Measurements from ENCODE around the gene RASD2. TPM values are rescaled to one million over a fixed set of nuclear protein-coding genes. Genes with fewer than 3 reads are reported as not detected.

RASD2 gene
- total and polyA plus RNA-seq, 2 donors (not counting 1 experiment from before 2014, with no cell fraction given): 0.07 TPM; not detected in 1

DNA sequence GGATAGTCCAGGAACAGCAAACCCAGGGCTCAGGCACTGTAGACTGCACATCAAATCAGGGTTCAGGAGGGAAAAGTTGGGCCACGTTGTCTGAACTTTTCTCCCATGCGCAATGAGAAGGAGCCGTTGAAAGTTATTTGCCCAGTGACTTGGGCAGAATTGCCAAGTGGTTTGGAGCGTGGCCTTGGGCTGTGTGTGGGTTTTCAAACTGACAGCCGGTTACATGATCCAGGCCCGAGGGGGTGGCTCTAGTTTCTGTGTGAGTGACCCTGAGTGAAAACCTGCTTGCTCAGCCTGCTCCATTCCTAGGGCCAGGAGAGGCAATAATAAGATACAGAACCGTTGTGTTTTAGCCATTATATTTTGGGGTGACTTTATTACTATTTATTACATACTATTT is 56.2 kb downstream of the RASD2 start:
- Histone ChIP-seq H3K9ac (ENCODE audit: low read length) (no peak overlapping the region), H3K27me3 (replicated peaks in 1 of 4; ENCODE audit: control extremely low read depth in 1 of 4, control insufficient read depth in 3 of 4, insufficient read depth in 4 of 4, low read length in 3 of 4) (no peaks in the 10 kb centered on the region), H3K4me1 (ENCODE audit: control insufficient read depth in 2 of 2, insufficient read depth in 2 of 2, low read length in 2 of 2) (no peaks in the 10 kb centered on the region), H3K79me2 (ENCODE audit: control insufficient read depth, insufficient read depth, low read length) (no peaks in the 10 kb centered on the region), H3K9me3 (ENCODE audit: control extremely low read depth in 1 of 3, control insufficient read depth in 2 of 3, insufficient read depth in 1 of 3, low read length in 2 of 3) (no peaks in the 10 kb centered on the region), H3K36me3 (replicated peaks in 1 of 2; ENCODE audit: control extremely low read depth in 1 of 2, control insufficient read depth in 1 of 2, extremely low read depth in 1 of 2, insufficient read depth in 2 of 2, low read length in 1 of 2) (no peaks in the 10 kb centered on the region), H2AFZ (ENCODE audit: insufficient read depth, low read depth, low read length, poor library complexity, severe bottlenecking) (no peak overlapping the region), H3K4me3 (ENCODE audit: control extremely low read depth in 1 of 5, extremely low read depth in 1 of 5, insufficient read depth in 1 of 5, low read depth in 2 of 5, low read length in 4 of 5) (no peak overlapping the region), H4K20me1 (ENCODE audit: control insufficient read depth, insufficient read depth, low read length, poor library complexity, severe bottlenecking) (no peaks in the 10 kb centered on the region), H3K4me2 (replicated peaks; ENCODE audit: low read depth, low read length, poor library complexity, severe bottlenecking) (no peak overlapping the region), H3K27ac (ENCODE audit: low read length in 2 of 2) (no peak overlapping the region)
- H3K27me3 Mint-ChIP-seq: peaks cover 12% of the 10 kb centered on the region
- H3K4me3 Mint-ChIP-seq: no peak overlapping the region
- H3K9me3 Mint-ChIP-seq (ENCODE audit: insufficient read depth): no peaks in the 10 kb centered on the region
- no peak overlapping the region for H3K27ac Mint-ChIP-seq
- no peak for DNase-seq
- ATAC-seq (ENCODE audit: low read depth): no peak
- CTCF ChIA-PET: no interaction called here
- intact Hi-C loops (cut with micrococcal nuclease): no loop called here
- no peaks in the 10 kb centered on the region for H3K4me1 Mint-ChIP-seq
- 93% methylated on average over 6 of the region's 7 CpGs for WGBS (ENCODE audit: insufficient coverage)
- TF ChIP-seq EZH2 (IDR thresholded peaks at IDR 0.05; ENCODE audit: borderline replicate concordance, insufficient read depth, low read depth, low read length, poor library complexity, severe bottlenecking): no peak
- TF ChIP-seq, protein P1, sequence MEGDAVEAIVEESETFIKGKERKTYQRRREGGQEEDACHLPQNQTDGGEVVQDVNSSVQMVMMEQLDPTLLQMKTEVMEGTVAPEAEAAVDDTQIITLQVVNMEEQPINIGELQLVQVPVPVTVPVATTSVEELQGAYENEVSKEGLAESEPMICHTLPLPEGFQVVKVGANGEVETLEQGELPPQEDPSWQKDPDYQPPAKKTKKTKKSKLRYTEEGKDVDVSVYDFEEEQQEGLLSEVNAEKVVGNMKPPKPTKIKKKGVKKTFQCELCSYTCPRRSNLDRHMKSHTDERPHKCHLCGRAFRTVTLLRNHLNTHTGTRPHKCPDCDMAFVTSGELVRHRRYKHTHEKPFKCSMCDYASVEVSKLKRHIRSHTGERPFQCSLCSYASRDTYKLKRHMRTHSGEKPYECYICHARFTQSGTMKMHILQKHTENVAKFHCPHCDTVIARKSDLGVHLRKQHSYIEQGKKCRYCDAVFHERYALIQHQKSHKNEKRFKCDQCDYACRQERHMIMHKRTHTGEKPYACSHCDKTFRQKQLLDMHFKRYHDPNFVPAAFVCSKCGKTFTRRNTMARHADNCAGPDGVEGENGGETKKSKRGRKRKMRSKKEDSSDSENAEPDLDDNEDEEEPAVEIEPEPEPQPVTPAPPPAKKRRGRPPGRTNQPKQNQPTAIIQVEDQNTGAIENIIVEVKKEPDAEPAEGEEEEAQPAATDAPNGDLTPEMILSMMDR (IDR thresholded peaks at IDR 0.05): no peak
- POLR2A ChIA-PET: no interaction called here

DNA sequence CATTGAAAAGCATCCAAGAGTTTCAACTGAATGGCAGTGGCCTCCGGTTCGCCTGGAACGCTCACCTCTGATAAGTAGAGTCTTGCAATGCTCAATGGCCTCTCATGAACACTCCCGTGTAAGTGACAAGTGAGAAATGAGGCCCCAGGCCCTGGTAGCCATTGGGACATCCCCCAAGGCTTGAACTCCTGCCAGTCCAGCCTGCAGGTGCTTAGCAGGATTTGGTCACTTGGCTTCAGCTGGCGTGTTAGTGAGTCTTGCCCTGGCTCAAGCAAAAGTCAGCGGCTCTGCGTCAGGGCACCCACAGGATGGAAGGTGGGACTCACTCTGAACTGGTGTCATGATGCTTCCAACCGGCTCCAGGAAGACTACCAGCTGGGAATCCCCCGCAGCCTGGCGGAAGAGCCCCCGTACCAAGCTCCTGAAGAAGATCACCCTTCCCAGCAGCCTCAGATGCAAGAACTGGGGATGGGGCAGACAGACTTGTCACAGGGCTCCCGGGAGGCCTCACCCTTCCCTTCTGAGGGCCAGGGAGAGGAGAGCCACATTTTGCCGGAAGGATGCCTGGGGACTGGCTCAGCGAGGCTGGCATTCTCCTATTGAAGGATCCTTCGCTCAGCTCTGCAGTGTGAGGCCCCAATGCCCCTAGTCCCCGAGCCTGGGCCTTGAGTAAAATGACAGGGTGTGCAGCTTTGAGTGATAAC is 57.2 kb downstream of the RASD2 start:
- Mint-ChIP-seq H3K27me3 (peaks cover 12% of the 10 kb centered on the region), H3K27ac (no peak overlapping the region), H3K4me1 (no peaks in the 10 kb centered on the region), H3K4me3 (no peak overlapping the region), H3K9me3 (ENCODE audit: insufficient read depth) (no peaks in the 10 kb centered on the region)
- H3K27me3 ChIP-seq (replicated peaks in 1 of 4; ENCODE audit: control extremely low read depth in 1 of 4, control insufficient read depth in 3 of 4, insufficient read depth in 4 of 4, low read length in 3 of 4): no peaks in the 10 kb centered on the region
- H3K27ac ChIP-seq (ENCODE audit: low read length in 2 of 2): no peak overlapping the region
- no peaks in the 10 kb centered on the region for H3K36me3 ChIP-seq (replicated peaks in 1 of 2; ENCODE audit: control extremely low read depth in 1 of 2, control insufficient read depth in 1 of 2, extremely low read depth in 1 of 2, insufficient read depth in 2 of 2, low read length in 1 of 2)
- DNase-seq (no peak), ATAC-seq (ENCODE audit: low read depth) (no peak)
- H4K20me1 ChIP-seq (ENCODE audit: control insufficient read depth, insufficient read depth, low read length, poor library complexity, severe bottlenecking): no peaks in the 10 kb centered on the region
- ChIA-PET POLR2A (no interaction called here), CTCF (no interaction called here)
- no peak overlapping the region for H3K4me3 ChIP-seq (ENCODE audit: control extremely low read depth in 1 of 5, extremely low read depth in 1 of 5, insufficient read depth in 1 of 5, low read depth in 2 of 5, low read length in 4 of 5)
- H3K9me3 ChIP-seq (ENCODE audit: control extremely low read depth in 1 of 3, control insufficient read depth in 2 of 3, insufficient read depth in 1 of 3, low read length in 2 of 3): peaks cover 0 to 3% (median 0%) of the 10 kb centered on the region in 3 donors
- no peaks in the 10 kb centered on the region for H3K4me1 ChIP-seq (ENCODE audit: control insufficient read depth in 2 of 2, insufficient read depth in 2 of 2, low read length in 2 of 2)
- H3K9ac ChIP-seq (ENCODE audit: low read length): no peak overlapping the region
- no peak overlapping the region for H3K4me2 ChIP-seq (replicated peaks; ENCODE audit: low read depth, low read length, poor library complexity, severe bottlenecking)
- no peak for TF ChIP-seq EZH2 (IDR thresholded peaks at IDR 0.05; ENCODE audit: borderline replicate concordance, insufficient read depth, low read depth, low read length, poor library complexity, severe bottlenecking)
- TF ChIP-seq, protein P1 (IDR thresholded peaks at IDR 0.05): no peak
- 84% methylated on average over 16 of the region's 16 CpGs for WGBS (ENCODE audit: insufficient coverage)
- intact Hi-C loops (cut with micrococcal nuclease): no loop called here
- no peaks in the 10 kb centered on the region for H3K79me2 ChIP-seq (ENCODE audit: control insufficient read depth, insufficient read depth, low read length)
- no peak overlapping the region for H2AFZ ChIP-seq (ENCODE audit: insufficient read depth, low read depth, low read length, poor library complexity, severe bottlenecking)

Data from B cell (primary cell).